ENCODE results near the gene CCR9. TPM values are rescaled to one million over a fixed set of nuclear protein-coding genes. Genes with fewer than 3 reads are reported as not detected.

Gene CCR9
- total RNA-seq, 3 donors from 2014 or later, result not detected

- intact Hi-C loops (cut with DNase I; ENCODE audit: low total_unique reads), result no loop called here
- H3K9me3 ChIP-seq, result no peaks in the 10 kb centered on the region
Measured at GRCh38 chr3:45889337-45889736, 3.0 kb downstream of the CCR9 start.

DNA sequence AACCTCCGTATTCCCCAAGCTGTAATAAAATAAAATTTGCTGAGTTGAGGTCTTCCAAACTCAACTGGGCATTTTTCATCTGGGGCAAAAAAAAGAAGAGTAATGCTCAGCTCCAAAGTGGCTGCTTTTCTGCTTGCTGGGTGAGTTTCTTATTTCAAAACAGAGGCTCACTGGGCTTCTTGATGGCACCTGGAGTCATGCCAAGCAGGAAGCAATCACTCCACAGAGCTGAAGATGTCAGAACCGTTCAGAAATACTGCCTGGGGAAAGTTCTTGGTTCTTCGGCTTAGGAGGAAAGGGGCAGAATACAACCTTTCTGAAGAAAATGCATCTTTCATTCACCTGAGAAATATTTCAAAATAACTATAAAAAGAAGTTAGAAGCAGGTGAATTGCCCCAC, 4.1 kb downstream of the CCR9 start:
- peak in 1 of 2 donors; percentile 27 for DNase-seq (ENCODE audit: low spot score in 2 of 2)
- Histone ChIP-seq H3K4me1 (no peaks in the 10 kb centered on the region), H3K27me3 (no peaks in the 10 kb centered on the region), H3K36me3 (no peaks in the 10 kb centered on the region), H3K27ac (no peak overlapping the region), H3K4me3 (no peak overlapping the region), H3K9me3 (no peaks in the 10 kb centered on the region)
- intact Hi-C loops (cut with DNase I; ENCODE audit: low total_unique reads), result no loop called here
- TF ChIP-seq CTCF (IDR thresholded peaks at IDR 0.05), result no peak
- no peak for TF ChIP-seq POLR2A (IDR thresholded peaks at IDR 0.05)
- no peak for TF ChIP-seq POLR2AphosphoS5 (IDR thresholded peaks at IDR 0.05)

More at GRCh38 chr3:45889337-45889736, 3.0 kb downstream of the CCR9 start:
- H3K36me3 ChIP-seq, result no peaks in the 10 kb centered on the region
- no peaks in the 10 kb centered on the region for H3K4me1 ChIP-seq
- no peak overlapping the region for H3K4me3 ChIP-seq
- no peak overlapping the region for H3K27ac ChIP-seq
- DNase-seq (ENCODE audit: low spot score in 2 of 2), result no peak
- H3K27me3 ChIP-seq, result no peaks in the 10 kb centered on the region
- no peak for TF ChIP-seq POLR2AphosphoS5 (IDR thresholded peaks at IDR 0.05)
- TF ChIP-seq CTCF (IDR thresholded peaks at IDR 0.05), result no peak

DNA sequence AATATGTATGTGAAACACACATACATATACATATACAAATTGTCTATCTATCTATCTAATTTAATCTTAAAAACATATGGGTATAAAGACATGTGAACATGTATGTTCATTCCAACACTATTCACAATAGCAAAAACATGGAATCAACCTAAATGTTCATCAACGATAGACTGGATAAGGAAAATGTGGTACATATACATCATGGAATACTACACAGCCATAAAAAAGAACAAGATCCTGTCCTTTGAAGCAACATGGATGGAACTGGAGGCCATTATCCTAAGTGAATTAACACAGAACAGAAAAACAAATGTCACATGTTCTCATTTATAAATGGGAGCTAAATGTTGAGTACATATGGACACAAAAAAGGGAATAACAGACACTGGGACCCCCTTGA, 5.8 kb downstream of the CCR9 start:
- H3K27ac ChIP-seq, result no peak overlapping the region
- intact Hi-C loops (cut with DNase I; ENCODE audit: low total_unique reads), result loop anchor here (2.0 kb wide), 1 partner anchor 57 kb away; no protein-coding TSS in a partner anchor
- no peak overlapping the region for H3K4me3 ChIP-seq
- DNase-seq (ENCODE audit: low spot score in 2 of 2), result no peak
- TF ChIP-seq CTCF (IDR thresholded peaks at IDR 0.05) (no peak), POLR2A (IDR thresholded peaks at IDR 0.05) (no peak)
- no peaks in the 10 kb centered on the region for H3K9me3 ChIP-seq
- H3K27me3 ChIP-seq, result no peaks in the 10 kb centered on the region
- H3K4me1 ChIP-seq, result no peaks in the 10 kb centered on the region
- no peaks in the 10 kb centered on the region for H3K36me3 ChIP-seq

GRCh38 chr3:45894015-45894414, 7.7 kb downstream of the CCR9 start:
- TF ChIP-seq POLR2A (IDR thresholded peaks at IDR 0.05), result no peak
- TF ChIP-seq CTCF (IDR thresholded peaks at IDR 0.05), result no peak
- TF ChIP-seq POLR2AphosphoS5 (IDR thresholded peaks at IDR 0.05), result no peak
- intact Hi-C loops (cut with DNase I; ENCODE audit: low total_unique reads), result no loop called here
- DNase-seq (ENCODE audit: low spot score in 2 of 2), result no peak
- Histone ChIP-seq H3K4me1 (no peaks in the 10 kb centered on the region), H3K36me3 (no peaks in the 10 kb centered on the region), H3K27ac (no peak overlapping the region), H3K4me3 (no peak overlapping the region), H3K27me3 (no peaks in the 10 kb centered on the region), H3K9me3 (no peaks in the 10 kb centered on the region)

GRCh38 chr3:45895686-45896468, 9.5 kb downstream of the CCR9 start:
- Histone ChIP-seq H3K4me3 (no peak overlapping the region), H3K4me1 (no peaks in the 10 kb centered on the region), H3K27ac (no peak overlapping the region), H3K36me3 (no peaks in the 10 kb centered on the region), H3K9me3 (no peaks in the 10 kb centered on the region), H3K27me3 (no peaks in the 10 kb centered on the region)
- DNase-seq (ENCODE audit: low spot score in 2 of 2), result no peak
- intact Hi-C loops (cut with DNase I; ENCODE audit: low total_unique reads), result no loop called here
- no peak for TF ChIP-seq POLR2AphosphoS5 (IDR thresholded peaks at IDR 0.05)
- TF ChIP-seq CTCF (IDR thresholded peaks at IDR 0.05), result no peak
- TF ChIP-seq POLR2A (IDR thresholded peaks at IDR 0.05), result no peak

Measured in breast epithelium (tissue), 4 donors.